ENCODE measurements around the gene RNASE8. TPM values are rescaled to one million over a fixed set of nuclear protein-coding genes. Genes with fewer than 3 reads are reported as not detected.

The RNASE8 gene
- total RNA-seq, 2 donors from 2014 or later, result not detected

DNA sequence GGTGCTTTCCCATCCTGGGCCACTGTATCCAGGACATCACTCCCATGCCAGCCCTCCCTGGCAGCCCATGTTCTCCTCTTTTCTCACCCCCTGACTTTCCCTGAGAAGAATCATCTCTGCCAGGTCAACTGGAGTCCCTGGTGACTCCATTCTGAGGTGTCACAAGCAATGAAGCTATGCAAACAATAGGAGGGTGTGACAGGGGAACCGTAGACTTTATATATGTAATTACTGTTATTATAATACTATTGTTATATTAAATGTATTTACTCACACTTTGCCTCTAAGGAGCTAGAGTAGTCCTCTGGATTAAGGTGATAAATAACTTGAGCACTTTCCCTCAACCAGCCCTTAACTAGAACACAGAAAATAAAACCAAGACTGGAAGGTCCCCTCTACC lies 31.6 kb downstream of the RNASE8 start:
- no peak for DNase-seq (ENCODE audit: low spot score)
- Histone ChIP-seq H3K36me3 (peaks cover 36% of the 10 kb centered on the region), H3K9me3 (no peaks in the 10 kb centered on the region), H3K27me3 (replicated peaks; ENCODE audit: insufficient read depth) (no peaks in the 10 kb centered on the region), H3K27ac (no peak overlapping the region), H3K4me3 (no peak overlapping the region), H3K4me1 (ENCODE audit: control insufficient read depth in 1 of 2, low read depth in 2 of 2) (peaks cover 0 to 4% of the 10 kb centered on the region in 2 donors)
- TF ChIP-seq, protein P1, sequence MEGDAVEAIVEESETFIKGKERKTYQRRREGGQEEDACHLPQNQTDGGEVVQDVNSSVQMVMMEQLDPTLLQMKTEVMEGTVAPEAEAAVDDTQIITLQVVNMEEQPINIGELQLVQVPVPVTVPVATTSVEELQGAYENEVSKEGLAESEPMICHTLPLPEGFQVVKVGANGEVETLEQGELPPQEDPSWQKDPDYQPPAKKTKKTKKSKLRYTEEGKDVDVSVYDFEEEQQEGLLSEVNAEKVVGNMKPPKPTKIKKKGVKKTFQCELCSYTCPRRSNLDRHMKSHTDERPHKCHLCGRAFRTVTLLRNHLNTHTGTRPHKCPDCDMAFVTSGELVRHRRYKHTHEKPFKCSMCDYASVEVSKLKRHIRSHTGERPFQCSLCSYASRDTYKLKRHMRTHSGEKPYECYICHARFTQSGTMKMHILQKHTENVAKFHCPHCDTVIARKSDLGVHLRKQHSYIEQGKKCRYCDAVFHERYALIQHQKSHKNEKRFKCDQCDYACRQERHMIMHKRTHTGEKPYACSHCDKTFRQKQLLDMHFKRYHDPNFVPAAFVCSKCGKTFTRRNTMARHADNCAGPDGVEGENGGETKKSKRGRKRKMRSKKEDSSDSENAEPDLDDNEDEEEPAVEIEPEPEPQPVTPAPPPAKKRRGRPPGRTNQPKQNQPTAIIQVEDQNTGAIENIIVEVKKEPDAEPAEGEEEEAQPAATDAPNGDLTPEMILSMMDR (IDR thresholded peaks at IDR 0.05), result no peak
- no peak for ATAC-seq (ENCODE audit: insufficient number of reproducible peaks, low FRiP score, low read depth)

DNA sequence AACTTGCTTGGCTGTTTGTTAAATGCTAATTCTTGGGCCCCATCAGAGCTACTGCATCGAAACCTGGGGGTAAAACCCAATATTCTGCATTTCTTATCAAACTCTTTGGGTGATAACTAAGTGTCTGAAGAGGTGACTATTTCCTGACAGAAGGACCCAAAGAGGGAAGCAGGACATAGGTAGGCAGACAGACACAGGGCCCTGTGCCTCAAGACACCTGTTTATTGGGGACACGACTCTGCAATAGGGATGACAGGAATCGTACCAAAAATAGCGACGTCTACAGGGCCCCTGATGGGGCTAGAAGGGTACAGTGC lies 32.2 kb downstream of the RNASE8 start:
- H3K27ac ChIP-seq, result peak overlapping the region in 1 of 2 donors; percentile 20
- no peaks in the 10 kb centered on the region for H3K9me3 ChIP-seq
- no peak for ATAC-seq (ENCODE audit: insufficient number of reproducible peaks, low FRiP score, low read depth)
- peaks cover 0 to 4% of the 10 kb centered on the region in 2 donors for H3K4me1 ChIP-seq (ENCODE audit: control insufficient read depth in 1 of 2, low read depth in 2 of 2)
- no peak for DNase-seq (ENCODE audit: low spot score)
- H3K36me3 ChIP-seq, result peaks cover 31% of the 10 kb centered on the region
- TF ChIP-seq, protein P1 (IDR thresholded peaks at IDR 0.05), result no peak
- no peaks in the 10 kb centered on the region for H3K27me3 ChIP-seq (replicated peaks; ENCODE audit: insufficient read depth)
- H3K4me3 ChIP-seq, result no peak overlapping the region

DNA sequence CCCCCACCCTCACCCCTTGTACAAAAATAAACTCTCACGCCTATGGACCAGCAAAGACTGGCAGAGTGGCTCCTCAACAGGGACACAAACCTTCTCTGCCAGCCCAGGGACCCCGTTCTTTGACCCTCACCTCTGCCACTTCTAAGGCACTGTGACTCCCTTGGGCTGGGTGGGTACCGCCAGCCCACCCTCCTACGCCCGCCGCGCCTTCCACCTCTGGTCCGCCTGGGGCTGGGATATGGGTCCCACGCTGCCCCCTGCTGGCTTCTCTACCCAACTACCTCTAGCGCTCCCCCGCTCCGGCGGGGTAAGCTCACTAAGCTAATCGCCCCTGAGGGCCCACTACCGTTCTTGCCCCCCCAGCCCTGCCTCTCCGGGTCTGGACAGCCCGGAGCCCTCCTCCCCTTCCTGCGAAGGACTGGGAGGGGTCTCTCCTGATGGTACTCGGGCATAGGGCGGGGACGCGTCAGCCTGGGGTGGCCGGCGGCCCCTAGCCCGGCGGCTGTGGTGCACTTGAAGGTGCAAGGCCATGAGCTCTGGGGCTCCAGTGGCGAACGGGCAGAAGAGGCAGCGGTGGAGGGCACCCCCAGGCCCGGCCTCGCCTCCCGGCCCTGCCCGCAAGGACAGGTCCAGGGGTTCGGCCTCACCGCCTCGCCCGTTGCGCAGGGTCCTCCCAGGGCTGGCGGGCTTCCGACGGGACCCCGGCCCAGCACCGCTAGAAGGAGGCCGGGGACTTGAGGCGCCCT lies 32.7 kb downstream of the RNASE8 start:
- TF ChIP-seq, protein P1 (IDR thresholded peaks at IDR 0.05), result peak; percentile 46
- peaks cover 0 to 4% of the 10 kb centered on the region in 2 donors for H3K4me1 ChIP-seq (ENCODE audit: control insufficient read depth in 1 of 2, low read depth in 2 of 2)
- ATAC-seq (ENCODE audit: insufficient number of reproducible peaks, low FRiP score, low read depth) (no peak), DNase-seq (ENCODE audit: low spot score) (no peak)
- peak overlapping the region in 1 of 2 donors; percentile 20 for H3K27ac ChIP-seq
- H3K36me3 ChIP-seq, result peaks cover 25% of the 10 kb centered on the region
- H3K9me3 ChIP-seq, result no peaks in the 10 kb centered on the region
- H3K4me3 ChIP-seq, result no peak overlapping the region
- no peaks in the 10 kb centered on the region for H3K27me3 ChIP-seq (replicated peaks; ENCODE audit: insufficient read depth)

DNA sequence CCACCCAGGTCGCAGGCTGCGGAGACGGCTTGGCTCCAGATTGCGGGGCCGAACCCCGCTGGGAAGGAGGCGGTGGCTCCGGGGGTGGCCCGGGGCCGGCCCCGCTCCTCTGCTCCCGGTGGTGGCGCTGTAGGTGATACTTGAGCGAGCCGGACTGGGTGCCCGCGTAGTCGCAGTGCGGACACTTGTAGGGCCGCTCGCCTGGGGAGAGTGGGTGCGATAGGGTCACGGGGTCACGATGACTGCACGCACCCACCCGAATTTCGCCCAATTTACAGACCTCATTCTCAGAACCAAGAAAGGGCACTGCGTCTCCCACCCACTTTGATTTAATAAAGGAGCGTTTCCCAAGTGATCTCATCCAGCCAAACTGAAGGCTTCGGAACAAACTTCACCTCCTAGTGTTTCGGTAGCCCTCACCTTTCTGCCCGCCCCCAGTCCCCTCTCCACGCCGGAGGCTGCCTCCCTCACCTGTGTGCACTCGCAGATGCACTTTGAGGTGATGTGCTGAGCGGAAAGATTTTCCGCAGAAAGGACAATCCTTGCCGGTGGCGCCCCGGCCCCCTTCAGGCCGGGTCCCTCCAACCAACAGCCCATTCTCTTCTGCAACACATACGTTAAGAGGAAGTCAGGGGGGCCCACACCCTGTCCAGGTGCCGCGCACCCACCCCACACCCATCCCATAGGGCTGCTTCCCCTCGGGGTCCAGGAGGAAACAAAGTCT lies 33.5 kb downstream of the RNASE8 start:
- H3K27ac ChIP-seq, result no peak overlapping the region
- no peak overlapping the region for H3K4me3 ChIP-seq
- DNase-seq (ENCODE audit: low spot score) (no peak), ATAC-seq (ENCODE audit: insufficient number of reproducible peaks, low FRiP score, low read depth) (no peak)
- H3K36me3 ChIP-seq, result peaks cover 20% of the 10 kb centered on the region
- no peaks in the 10 kb centered on the region for H3K27me3 ChIP-seq (replicated peaks; ENCODE audit: insufficient read depth)
- TF ChIP-seq, protein P1 (IDR thresholded peaks at IDR 0.05), result no peak
- no peaks in the 10 kb centered on the region for H3K9me3 ChIP-seq
- H3K4me1 ChIP-seq (ENCODE audit: control insufficient read depth in 1 of 2, low read depth in 2 of 2), result peaks cover 0 to 4% of the 10 kb centered on the region in 2 donors

DNA sequence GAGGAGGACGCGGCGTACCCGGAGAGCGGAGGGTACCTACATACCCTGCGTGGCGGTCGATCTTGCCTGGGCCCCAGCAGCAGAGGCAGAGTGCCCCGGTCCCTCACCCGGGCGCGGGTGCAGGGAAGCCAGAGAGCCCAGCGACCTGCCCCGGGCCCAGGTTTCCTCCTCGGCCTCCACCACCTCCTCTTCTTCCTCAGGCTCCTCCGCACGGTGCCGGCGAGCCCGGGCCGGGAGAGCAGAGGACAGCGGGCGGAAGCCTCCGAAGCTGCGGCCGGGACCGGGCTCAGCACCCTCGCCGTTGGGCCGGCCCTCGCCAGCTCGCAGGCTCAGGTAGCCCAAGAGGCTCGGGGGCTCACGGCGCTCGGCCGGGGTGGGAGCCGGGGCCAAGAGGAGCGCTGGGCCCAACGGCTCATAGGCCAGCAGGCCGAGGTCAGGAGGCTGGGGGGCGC lies 34.2 kb downstream of the RNASE8 start:
- TF ChIP-seq, protein P1 (IDR thresholded peaks at IDR 0.05), result no peak
- Histone ChIP-seq H3K27me3 (replicated peaks; ENCODE audit: insufficient read depth) (no peaks in the 10 kb centered on the region), H3K9me3 (no peaks in the 10 kb centered on the region), H3K27ac (no peak overlapping the region), H3K36me3 (peaks cover 20% of the 10 kb centered on the region), H3K4me3 (no peak overlapping the region), H3K4me1 (ENCODE audit: control insufficient read depth in 1 of 2, low read depth in 2 of 2) (peaks cover 0 to 4% of the 10 kb centered on the region in 2 donors)
- ATAC-seq (ENCODE audit: insufficient number of reproducible peaks, low FRiP score, low read depth), result no peak
- DNase-seq (ENCODE audit: low spot score), result no peak
